PFSK-1 (cell line): ENCODE data around the gene PCNX3.

Experiments used
- FOXP2 ChIP-seq: optimal IDR thresholded peaks from 2 replicates; pipeline ENCODE3; 2011; ENCODE audit warnings: borderline replicate concordance, control low read depth, inconsistent platforms; ENCODE audit not compliant: insufficient read depth; ENCODE audit errors: extremely low read length, extremely low read depth
- POLR2AphosphoS5 ChIP-seq: IDR thresholded peaks from 2 replicates; pipeline ENCODE4 v1.6.1; 2012; ENCODE audit warnings: low read depth, mild to moderate bottlenecking, control low read depth, low read length, moderate library complexity
- SIN3A ChIP-seq: IDR thresholded peaks from 2 replicates; pipeline ENCODE4 v1.6.1; 2012; ENCODE audit warnings: mild to moderate bottlenecking, low read length, moderate library complexity, borderline replicate concordance; ENCODE audit not compliant: insufficient read depth
- TAF1 ChIP-seq: IDR thresholded peaks from 2 replicates; pipeline ENCODE4 v1.6.1; 2012; ENCODE audit warnings: low read length, control low read depth, borderline replicate concordance; ENCODE audit not compliant: insufficient read depth
- TF ChIP-seq, protein P1 (sequence below), 2 experiments: IDR thresholded peaks; 2 replicates each; pipeline versions ENCODE4 v1.6.1 to v1.8.0; 2011 to 2012; ENCODE audit warnings: low read depth in 2 of 2, low read length in 2 of 2, control low read depth in 1 of 2, inconsistent platforms in 1 of 2, mild to moderate bottlenecking in 1 of 2, moderate library complexity in 1 of 2; ENCODE audit not compliant: insufficient read depth in 1 of 2

Gene PCNX3

GRCh38 chr11:65624931-65625627 lies 9.5 kb downstream of the PCNX3 start:
- no peak for TF ChIP-seq FOXP2
- TF ChIP-seq, protein P1, sequence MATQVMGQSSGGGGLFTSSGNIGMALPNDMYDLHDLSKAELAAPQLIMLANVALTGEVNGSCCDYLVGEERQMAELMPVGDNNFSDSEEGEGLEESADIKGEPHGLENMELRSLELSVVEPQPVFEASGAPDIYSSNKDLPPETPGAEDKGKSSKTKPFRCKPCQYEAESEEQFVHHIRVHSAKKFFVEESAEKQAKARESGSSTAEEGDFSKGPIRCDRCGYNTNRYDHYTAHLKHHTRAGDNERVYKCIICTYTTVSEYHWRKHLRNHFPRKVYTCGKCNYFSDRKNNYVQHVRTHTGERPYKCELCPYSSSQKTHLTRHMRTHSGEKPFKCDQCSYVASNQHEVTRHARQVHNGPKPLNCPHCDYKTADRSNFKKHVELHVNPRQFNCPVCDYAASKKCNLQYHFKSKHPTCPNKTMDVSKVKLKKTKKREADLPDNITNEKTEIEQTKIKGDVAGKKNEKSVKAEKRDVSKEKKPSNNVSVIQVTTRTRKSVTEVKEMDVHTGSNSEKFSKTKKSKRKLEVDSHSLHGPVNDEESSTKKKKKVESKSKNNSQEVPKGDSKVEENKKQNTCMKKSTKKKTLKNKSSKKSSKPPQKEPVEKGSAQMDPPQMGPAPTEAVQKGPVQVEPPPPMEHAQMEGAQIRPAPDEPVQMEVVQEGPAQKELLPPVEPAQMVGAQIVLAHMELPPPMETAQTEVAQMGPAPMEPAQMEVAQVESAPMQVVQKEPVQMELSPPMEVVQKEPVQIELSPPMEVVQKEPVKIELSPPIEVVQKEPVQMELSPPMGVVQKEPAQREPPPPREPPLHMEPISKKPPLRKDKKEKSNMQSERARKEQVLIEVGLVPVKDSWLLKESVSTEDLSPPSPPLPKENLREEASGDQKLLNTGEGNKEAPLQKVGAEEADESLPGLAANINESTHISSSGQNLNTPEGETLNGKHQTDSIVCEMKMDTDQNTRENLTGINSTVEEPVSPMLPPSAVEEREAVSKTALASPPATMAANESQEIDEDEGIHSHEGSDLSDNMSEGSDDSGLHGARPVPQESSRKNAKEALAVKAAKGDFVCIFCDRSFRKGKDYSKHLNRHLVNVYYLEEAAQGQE (IDR thresholded peaks at IDR 0.05; ENCODE audit: insufficient read depth in 1 of 2, low read depth in 2 of 2, low read length in 2 of 2) = no peak
- TF ChIP-seq POLR2AphosphoS5 = no peak
- no peak for TF ChIP-seq SIN3A
- no peak for TF ChIP-seq TAF1

GRCh38 chr11:65625628-65626342 lies 10.2 kb downstream of the PCNX3 start:
- TF ChIP-seq, protein P1 (IDR thresholded peaks at IDR 0.05; ENCODE audit: insufficient read depth in 1 of 2, low read depth in 2 of 2, low read length in 2 of 2) = no peak
- peak; percentile 22 for TF ChIP-seq FOXP2

GRCh38 chr11:65627202-65627601 lies 11.6 kb downstream of the PCNX3 start:
- TF ChIP-seq SIN3A (no peak), FOXP2 (no peak), POLR2AphosphoS5 (no peak), TAF1 (no peak)
- TF ChIP-seq, protein P1 (IDR thresholded peaks at IDR 0.05; ENCODE audit: insufficient read depth in 1 of 2, low read depth in 2 of 2, low read length in 2 of 2) = no peak

GRCh38 chr11:65629579-65629978 lies 14.0 kb downstream of the PCNX3 start:
- TF ChIP-seq SIN3A = no peak
- TF ChIP-seq, protein P1 (IDR thresholded peaks at IDR 0.05; ENCODE audit: insufficient read depth in 1 of 2, low read depth in 2 of 2, low read length in 2 of 2) = no peak
- TF ChIP-seq POLR2AphosphoS5 = no peak
- no peak for TF ChIP-seq FOXP2
- no peak for TF ChIP-seq TAF1

DNA sequence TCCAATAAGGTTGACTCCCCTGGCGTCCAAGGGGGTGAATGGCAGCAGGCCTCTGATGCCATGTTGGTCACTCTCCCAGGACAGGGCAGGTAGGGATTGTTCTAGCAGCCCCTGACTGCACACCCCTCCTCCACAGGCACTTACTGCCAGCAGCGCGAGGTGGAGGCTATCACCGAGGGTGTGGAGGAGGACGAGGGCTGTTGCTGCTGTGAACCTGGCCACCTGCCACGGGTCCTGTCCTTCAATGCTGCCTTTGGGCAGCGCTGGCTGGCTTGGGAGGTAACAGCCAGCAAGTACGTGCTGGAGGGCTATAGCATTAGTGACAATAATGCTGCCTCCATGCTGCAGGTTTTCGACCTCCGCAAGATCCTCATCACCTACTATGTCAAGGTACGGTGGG lies 14.6 kb downstream of the PCNX3 start:
- TF ChIP-seq POLR2AphosphoS5 (no peak), SIN3A (no peak)
- TF ChIP-seq, protein P1 (IDR thresholded peaks at IDR 0.05; ENCODE audit: insufficient read depth in 1 of 2, low read depth in 2 of 2, low read length in 2 of 2) = no peak
